ENCODE results near the gene IFNW1. TPM values are rescaled to one million over a fixed set of nuclear protein-coding genes. Genes with fewer than 3 reads are reported as not detected.
"Not testable (repeated sequence)": the region's sequence is repeated elsewhere in the genome, so short reads cannot be mapped to it uniquely, and the experiment has no call there.

Gene IFNW1
- not detected in 2 replicates for total RNA-seq (2012; rRNA removed)

DNA sequence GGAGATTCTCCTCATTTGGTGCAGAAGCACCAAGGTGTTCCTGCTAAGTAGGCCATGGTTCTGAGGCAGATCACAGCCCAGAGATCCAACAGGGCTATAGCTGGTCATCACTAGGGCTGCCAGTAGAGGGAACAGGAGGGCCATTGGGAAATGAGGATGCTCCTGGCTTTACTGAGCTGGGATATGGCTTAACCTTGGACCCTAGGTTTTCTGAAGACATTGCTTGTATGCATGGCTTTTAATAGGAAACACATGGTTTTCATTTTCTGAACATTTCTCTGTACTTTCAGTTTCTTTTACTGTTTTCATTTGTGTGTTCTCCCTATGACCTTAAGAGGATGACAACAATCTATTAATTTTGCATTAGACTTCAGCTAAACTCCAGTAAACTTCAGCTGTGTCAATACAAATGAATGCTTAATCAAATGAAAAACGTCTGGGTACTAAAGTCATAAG is at the start of gene IFNW1:
IFNW1 (minus strand) TSS at position 406 of the 456 bp plus-strand sequence; CDS start at position 144, 262 bp downstream.
- H3K9me3 ChIP-seq (replicated peaks; ENCODE audit: low read length), result no peaks in the 10 kb centered on the region
- H3K27me3 ChIP-seq (ENCODE audit: control insufficient read depth, insufficient read depth, low read length), result peaks cover 22% of the 10 kb centered on the region
- H3K4me3 ChIP-seq (ENCODE audit: low read length), result no peak within 1 kb of the TSS
- H3K4me1 ChIP-seq (ENCODE audit: control insufficient read depth, insufficient read depth, low read length), result no peaks in the 10 kb centered on the region
- H3K4me2 ChIP-seq (ENCODE audit: low read length), result no peak within 1 kb of the TSS
- no peaks in the 10 kb centered on the region for H3K36me3 ChIP-seq (ENCODE audit: insufficient read depth, low read length)
- H3K9ac ChIP-seq (ENCODE audit: low read depth, low read length), result no peak within 1 kb of the TSS

DNA sequence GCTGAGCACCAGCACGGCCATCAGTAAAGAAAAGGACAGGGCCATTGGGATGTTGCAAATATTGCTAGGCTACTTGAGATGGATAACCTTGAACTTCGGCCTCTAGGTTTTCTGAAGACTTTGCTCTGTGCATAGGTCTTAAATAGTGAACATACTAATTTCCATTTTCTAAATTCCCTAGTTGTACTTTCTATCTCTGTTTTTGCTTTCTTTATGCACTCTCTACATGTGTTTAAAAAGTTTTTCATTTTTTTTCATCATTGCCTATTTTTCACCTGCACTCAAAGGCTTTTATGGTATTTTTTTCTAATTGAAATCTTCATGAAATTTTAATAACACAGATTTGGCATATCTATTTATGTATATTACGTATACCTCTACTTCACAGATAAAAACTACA is 45.9 kb upstream of the IFNW1 start, which contains the start of gene IFNA4:
IFNA4 (minus strand) TSS at position 101 of the 400 bp plus-strand sequence; CDS start at position 45, 56 bp downstream.
- H3K4me1 ChIP-seq (ENCODE audit: control insufficient read depth, insufficient read depth, low read length); H3K9me3 ChIP-seq (replicated peaks; ENCODE audit: low read length): not testable (repeated sequence)

GRCh38 chr9:21182810-21183736 is 41.4 kb upstream of the IFNW1 start:
- not testable (repeated sequence) for H3K4me3 ChIP-seq (ENCODE audit: low read length); H3K9me3 ChIP-seq (replicated peaks; ENCODE audit: low read length); H3K9ac ChIP-seq (ENCODE audit: low read depth, low read length); H3K36me3 ChIP-seq (ENCODE audit: insufficient read depth, low read length); H3K4me1 ChIP-seq (ENCODE audit: control insufficient read depth, insufficient read depth, low read length); H3K4me2 ChIP-seq (ENCODE audit: low read length)
- peaks cover 22% of the 10 kb centered on the region for H3K27me3 ChIP-seq (ENCODE audit: control insufficient read depth, insufficient read depth, low read length)

More for the DNA sequence above, 45.9 kb upstream of the IFNW1 start, which contains the start of gene IFNA4:
- not testable (repeated sequence) for H3K4me2 ChIP-seq (ENCODE audit: low read length); H3K4me3 ChIP-seq (ENCODE audit: low read length); H3K36me3 ChIP-seq (ENCODE audit: insufficient read depth, low read length); H3K9ac ChIP-seq (ENCODE audit: low read depth, low read length); H3K27me3 ChIP-seq (ENCODE audit: control insufficient read depth, insufficient read depth, low read length)

DNA sequence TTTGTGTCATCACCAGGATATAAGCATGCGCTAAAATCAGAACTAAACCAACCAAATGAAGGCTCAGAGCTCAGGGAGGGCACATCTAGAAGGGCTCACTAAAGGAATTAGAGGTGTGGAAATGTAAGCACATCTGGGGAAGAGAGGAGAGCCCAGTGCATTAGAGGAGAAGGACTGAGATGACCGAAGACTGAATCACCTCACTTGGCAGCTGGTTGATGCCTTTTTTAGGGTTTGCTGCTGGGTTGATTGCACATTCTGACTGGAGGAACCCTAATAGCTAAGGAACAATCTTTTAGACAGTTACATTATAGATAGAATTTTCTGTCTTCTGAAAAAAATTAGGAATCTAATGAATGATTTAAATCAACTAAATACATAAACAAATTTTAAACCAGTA is 33.0 kb upstream of the IFNW1 start:
- Histone ChIP-seq H3K4me2 (ENCODE audit: low read length) (no peak overlapping the region), H3K27me3 (ENCODE audit: control insufficient read depth, insufficient read depth, low read length) (peaks cover 38% of the 10 kb centered on the region), H3K4me1 (ENCODE audit: control insufficient read depth, insufficient read depth, low read length) (no peaks in the 10 kb centered on the region), H3K4me3 (ENCODE audit: low read length) (no peak overlapping the region), H3K9me3 (replicated peaks; ENCODE audit: low read length) (no peaks in the 10 kb centered on the region), H3K9ac (ENCODE audit: low read depth, low read length) (no peak overlapping the region), H3K36me3 (ENCODE audit: insufficient read depth, low read length) (no peaks in the 10 kb centered on the region)

GRCh38 chr9:21172156-21172555 is 30.5 kb upstream of the IFNW1 start:
- Histone ChIP-seq H3K9ac (ENCODE audit: low read depth, low read length) (no peak overlapping the region), H3K4me3 (ENCODE audit: low read length) (no peak overlapping the region), H3K4me2 (ENCODE audit: low read length) (no peak overlapping the region), H3K36me3 (ENCODE audit: insufficient read depth, low read length) (no peaks in the 10 kb centered on the region), H3K9me3 (replicated peaks; ENCODE audit: low read length) (no peaks in the 10 kb centered on the region), H3K4me1 (ENCODE audit: control insufficient read depth, insufficient read depth, low read length) (no peaks in the 10 kb centered on the region), H3K27me3 (ENCODE audit: control insufficient read depth, insufficient read depth, low read length) (peaks cover 21% of the 10 kb centered on the region)

DNA sequence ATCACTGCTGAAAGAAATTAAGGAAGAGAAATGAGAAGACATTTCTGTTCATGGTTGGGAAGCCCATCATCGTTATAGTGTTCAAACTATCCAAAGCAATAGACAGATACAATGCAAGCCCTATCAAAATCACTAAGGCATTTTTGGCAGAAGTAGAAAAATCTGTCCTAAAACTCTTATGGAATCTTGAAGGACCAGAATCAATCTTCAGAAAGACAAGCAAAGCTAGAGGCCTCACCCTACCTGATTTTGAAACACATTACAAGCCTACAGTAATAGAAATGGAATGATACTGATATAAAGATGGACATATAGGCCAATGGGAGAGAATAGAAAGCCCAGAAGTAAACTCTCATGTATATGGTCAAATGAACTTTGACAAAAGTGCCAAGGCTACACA is 29.7 kb upstream of the IFNW1 start:
- H3K9me3 ChIP-seq (replicated peaks; ENCODE audit: low read length), result no peaks in the 10 kb centered on the region
- H3K4me2 ChIP-seq (ENCODE audit: low read length), result no peak overlapping the region
- H3K27me3 ChIP-seq (ENCODE audit: control insufficient read depth, insufficient read depth, low read length), result peaks cover 15% of the 10 kb centered on the region
- H3K36me3 ChIP-seq (ENCODE audit: insufficient read depth, low read length), result no peaks in the 10 kb centered on the region
- no peaks in the 10 kb centered on the region for H3K4me1 ChIP-seq (ENCODE audit: control insufficient read depth, insufficient read depth, low read length)
- H3K9ac ChIP-seq (ENCODE audit: low read depth, low read length), result no peak overlapping the region
- no peak overlapping the region for H3K4me3 ChIP-seq (ENCODE audit: low read length)

GRCh38 chr9:21166560-21166959 is 24.9 kb upstream of the IFNW1 start, which contains the start of gene IFNA21:
Gene IFNA21, minus strand, starts transcription at chr9:21166660. Its CDS starts 48 bp downstream, at chr9:21166612.
- H3K9me3 ChIP-seq (replicated peaks; ENCODE audit: low read length); H3K4me2 ChIP-seq (ENCODE audit: low read length); H3K4me1 ChIP-seq (ENCODE audit: control insufficient read depth, insufficient read depth, low read length); H3K36me3 ChIP-seq (ENCODE audit: insufficient read depth, low read length); H3K9ac ChIP-seq (ENCODE audit: low read depth, low read length); H3K27me3 ChIP-seq (ENCODE audit: control insufficient read depth, insufficient read depth, low read length); H3K4me3 ChIP-seq (ENCODE audit: low read length): not testable (repeated sequence)

DNA sequence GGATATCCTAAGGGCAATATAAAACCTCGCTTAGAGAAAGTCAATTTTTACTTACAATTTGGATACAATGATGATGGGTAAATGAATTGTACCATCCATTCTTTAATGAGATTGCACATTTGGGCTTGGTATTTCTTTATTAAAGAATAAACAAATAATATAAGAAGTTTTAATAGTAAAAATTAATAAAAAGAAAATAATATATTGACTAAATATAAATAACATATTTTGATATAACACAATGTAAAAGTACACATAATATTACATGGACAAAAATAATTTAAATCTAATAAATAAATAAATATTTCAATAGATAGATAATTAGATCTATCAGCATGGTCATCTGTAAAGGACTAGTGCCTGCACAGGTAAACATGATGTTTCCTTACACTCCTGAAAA is 23.9 kb upstream of the IFNW1 start:
- no peak overlapping the region for H3K4me2 ChIP-seq (ENCODE audit: low read length)
- H3K36me3 ChIP-seq (ENCODE audit: insufficient read depth, low read length), result no peaks in the 10 kb centered on the region
- H3K4me1 ChIP-seq (ENCODE audit: control insufficient read depth, insufficient read depth, low read length), result no peaks in the 10 kb centered on the region
- H3K9ac ChIP-seq (ENCODE audit: low read depth, low read length), result no peak overlapping the region
- H3K9me3 ChIP-seq (replicated peaks; ENCODE audit: low read length), result no peaks in the 10 kb centered on the region
- H3K4me3 ChIP-seq (ENCODE audit: low read length), result no peak overlapping the region
- peaks cover 5% of the 10 kb centered on the region for H3K27me3 ChIP-seq (ENCODE audit: control insufficient read depth, insufficient read depth, low read length)

DNA sequence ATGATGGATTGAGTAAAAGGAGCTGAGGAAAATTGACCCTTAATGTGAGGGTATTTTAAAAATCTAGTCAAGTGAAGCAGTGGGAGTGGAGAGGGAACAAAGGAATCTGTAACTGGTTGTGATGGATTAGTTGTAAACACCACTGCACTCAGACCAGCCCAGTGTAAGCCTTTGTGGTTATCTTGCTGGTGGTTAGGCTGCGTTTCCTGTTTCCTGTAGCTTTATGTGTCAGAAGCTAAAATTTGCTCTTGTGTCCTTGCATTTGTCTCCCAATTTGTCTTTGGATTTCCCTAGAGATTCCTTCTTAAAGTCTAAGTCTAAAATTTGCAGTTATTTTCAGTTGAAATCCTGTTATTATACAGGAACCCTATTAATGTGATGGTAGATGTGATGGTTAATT is 18.5 kb upstream of the IFNW1 start:
- no peaks in the 10 kb centered on the region for H3K36me3 ChIP-seq (ENCODE audit: insufficient read depth, low read length)
- no peaks in the 10 kb centered on the region for H3K9me3 ChIP-seq (replicated peaks; ENCODE audit: low read length)
- peaks cover 5% of the 10 kb centered on the region for H3K4me1 ChIP-seq (ENCODE audit: control insufficient read depth, insufficient read depth, low read length)
- H3K27me3 ChIP-seq (ENCODE audit: control insufficient read depth, insufficient read depth, low read length), result no peaks in the 10 kb centered on the region
- H3K4me3 ChIP-seq (ENCODE audit: low read length), result no peak overlapping the region
- no peak overlapping the region for H3K9ac ChIP-seq (ENCODE audit: low read depth, low read length)
- H3K4me2 ChIP-seq (ENCODE audit: low read length), result no peak overlapping the region

GRCh38 chr9:21155501-21155900 is 13.9 kb upstream of the IFNW1 start:
- H3K9me3 ChIP-seq (replicated peaks; ENCODE audit: low read length), result no peaks in the 10 kb centered on the region
- H3K4me2 ChIP-seq (ENCODE audit: low read length), result no peak overlapping the region
- no peaks in the 10 kb centered on the region for H3K27me3 ChIP-seq (ENCODE audit: control insufficient read depth, insufficient read depth, low read length)
- H3K36me3 ChIP-seq (ENCODE audit: insufficient read depth, low read length), result no peaks in the 10 kb centered on the region
- no peak overlapping the region for H3K9ac ChIP-seq (ENCODE audit: low read depth, low read length)
- no peak overlapping the region for H3K4me3 ChIP-seq (ENCODE audit: low read length)
- peaks cover 15% of the 10 kb centered on the region for H3K4me1 ChIP-seq (ENCODE audit: control insufficient read depth, insufficient read depth, low read length)

DNA sequence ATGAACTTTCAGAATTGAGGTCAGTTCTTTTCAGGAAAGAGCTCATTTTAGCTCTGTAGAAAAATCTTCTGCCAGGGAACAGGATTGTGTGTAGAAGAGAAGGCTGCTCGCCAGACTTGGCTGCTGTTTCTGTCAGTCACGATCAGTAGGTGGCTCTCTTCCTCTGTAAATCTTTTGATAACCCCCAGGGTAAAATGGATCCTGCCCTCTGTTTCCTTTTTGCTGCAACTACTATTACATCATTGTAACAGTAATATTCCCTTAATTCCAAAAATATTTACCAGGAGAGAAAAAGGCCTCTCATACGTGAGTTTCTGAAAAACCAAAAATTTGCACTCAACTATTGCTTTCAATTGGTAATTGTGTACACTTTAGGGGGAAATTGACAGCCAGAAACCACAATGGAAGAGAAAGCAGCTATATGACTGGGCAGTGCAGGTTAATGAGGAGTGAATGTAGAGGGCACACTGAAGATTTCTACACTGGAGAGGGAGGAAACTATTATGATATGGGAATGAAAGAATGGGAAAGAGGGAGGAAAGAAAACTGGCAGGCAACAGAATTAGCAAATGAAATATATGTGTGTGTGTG is 12.5 kb upstream of the IFNW1 start:
- Histone ChIP-seq H3K4me3 (ENCODE audit: low read length) (no peak overlapping the region), H3K27me3 (ENCODE audit: control insufficient read depth, insufficient read depth, low read length) (no peaks in the 10 kb centered on the region), H3K9me3 (replicated peaks; ENCODE audit: low read length) (no peaks in the 10 kb centered on the region), H3K9ac (ENCODE audit: low read depth, low read length) (no peak overlapping the region), H3K4me2 (ENCODE audit: low read length) (peak overlapping the region; percentile 65), H3K4me1 (ENCODE audit: control insufficient read depth, insufficient read depth, low read length) (peaks cover 15% of the 10 kb centered on the region), H3K36me3 (ENCODE audit: insufficient read depth, low read length) (no peaks in the 10 kb centered on the region)

Data from skeletal muscle satellite cell (primary cell).